Brain microvascular endothelial cell (primary cell): ENCODE measurements around the gene G6PC2.

Source experiments
- DNase-seq: peaks from one replicate; pipeline ENCODE4 v3.0.0-alpha.2; 2020
- H3K27ac ChIP-seq: fragments of 250-450 bp; sonication (Bioruptor Pico); 2 replicates; pipeline ENCODE4 v1.5.1; 2020; ENCODE audit warnings: mild to moderate bottlenecking, moderate library complexity
- H3K27me3 ChIP-seq: fragments of 250-450 bp; sonication (Bioruptor Pico); replicated peaks from 2 replicates; pipeline ENCODE4 v1.5.1; 2020; ENCODE audit warnings: mild to moderate bottlenecking
- H3K36me3 ChIP-seq: fragments of 250-450 bp; sonication (Bioruptor Pico); replicated peaks from 2 replicates; pipeline ENCODE4 v1.5.1; 2020; ENCODE audit warnings: mild to moderate bottlenecking
- H3K4me3 ChIP-seq: 2 replicates; pipeline ENCODE4 v1.5.1; 2011; ENCODE audit warnings: low read depth, mild to moderate bottlenecking, control low read depth, low read length, moderate library complexity
- in situ Hi-C: cut with HindIII; loops from 2 replicates; pipeline ENCODE4 v1.10.0; 2017; ENCODE audit warnings: low sequenced_read_pairs, low pct_ligation_motif_present
- TF ChIP-seq, protein P1 (sequence below): IDR thresholded peaks from 2 replicates; pipeline ENCODE4 v1.5.1; 2011; ENCODE audit warnings: low read depth, mild to moderate bottlenecking, moderate library complexity, low read length, control low read depth, inconsistent platforms; ENCODE audit errors: missing control alignments

Gene G6PC2

DNA sequence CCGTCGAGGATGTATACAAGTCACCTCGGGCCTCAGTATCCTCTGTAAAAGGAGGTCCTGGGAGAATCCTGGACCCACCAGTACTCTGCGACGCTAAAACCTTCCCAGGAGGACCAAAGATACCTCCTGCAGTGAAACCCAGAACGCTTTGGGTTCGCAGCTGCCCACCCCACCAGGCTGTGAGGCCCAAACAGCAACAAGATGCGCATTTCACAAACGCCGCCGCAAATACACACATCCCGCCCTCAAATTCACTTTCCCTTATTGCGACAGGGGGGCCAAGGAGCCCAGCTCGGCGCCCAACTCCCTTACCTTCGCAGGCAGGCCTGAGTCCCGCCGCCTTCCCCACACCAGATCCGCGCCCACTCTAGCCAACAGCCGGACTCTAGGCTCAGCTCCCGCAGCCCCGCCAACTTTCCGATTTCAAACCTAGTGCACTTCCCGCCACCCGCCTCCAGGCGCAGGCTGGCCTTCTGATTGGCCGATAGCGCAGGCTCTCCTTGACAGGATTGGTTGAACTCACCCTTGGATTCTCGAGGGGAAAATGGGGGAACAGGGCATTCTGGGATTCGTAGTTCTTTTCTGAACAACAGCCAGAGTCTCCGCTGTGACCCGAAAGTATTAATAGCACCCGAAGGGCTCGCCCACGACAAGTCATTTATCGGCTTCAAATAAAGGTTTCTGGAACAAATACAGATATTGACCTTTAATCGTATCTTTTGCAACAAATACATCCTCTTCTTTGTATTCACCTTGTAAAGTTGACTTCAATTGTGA lies 10.9 kb upstream of the G6PC2 start, which contains the start of gene SPC25:
SPC25 (minus strand) TSS at position 425 of the 777 bp plus-strand sequence. CDS start 911 bp downstream, outside the sequence.
- no peaks in the 10 kb centered on the region for H3K36me3 ChIP-seq
- peak; percentile 93 for DNase-seq
- TF ChIP-seq, protein P1, sequence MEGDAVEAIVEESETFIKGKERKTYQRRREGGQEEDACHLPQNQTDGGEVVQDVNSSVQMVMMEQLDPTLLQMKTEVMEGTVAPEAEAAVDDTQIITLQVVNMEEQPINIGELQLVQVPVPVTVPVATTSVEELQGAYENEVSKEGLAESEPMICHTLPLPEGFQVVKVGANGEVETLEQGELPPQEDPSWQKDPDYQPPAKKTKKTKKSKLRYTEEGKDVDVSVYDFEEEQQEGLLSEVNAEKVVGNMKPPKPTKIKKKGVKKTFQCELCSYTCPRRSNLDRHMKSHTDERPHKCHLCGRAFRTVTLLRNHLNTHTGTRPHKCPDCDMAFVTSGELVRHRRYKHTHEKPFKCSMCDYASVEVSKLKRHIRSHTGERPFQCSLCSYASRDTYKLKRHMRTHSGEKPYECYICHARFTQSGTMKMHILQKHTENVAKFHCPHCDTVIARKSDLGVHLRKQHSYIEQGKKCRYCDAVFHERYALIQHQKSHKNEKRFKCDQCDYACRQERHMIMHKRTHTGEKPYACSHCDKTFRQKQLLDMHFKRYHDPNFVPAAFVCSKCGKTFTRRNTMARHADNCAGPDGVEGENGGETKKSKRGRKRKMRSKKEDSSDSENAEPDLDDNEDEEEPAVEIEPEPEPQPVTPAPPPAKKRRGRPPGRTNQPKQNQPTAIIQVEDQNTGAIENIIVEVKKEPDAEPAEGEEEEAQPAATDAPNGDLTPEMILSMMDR: no peak
- H3K27me3 ChIP-seq: no peaks in the 10 kb centered on the region
- H3K27ac ChIP-seq: no peak within 1 kb of the TSS
- in situ Hi-C loops: no loop called here
- H3K4me3 ChIP-seq: peak within 1 kb of the TSS; percentile 86

GRCh38 chr2:168892327-168892726 lies 8.8 kb upstream of the G6PC2 start:
- Histone ChIP-seq H3K36me3 (no peaks in the 10 kb centered on the region), H3K4me3 (no peak overlapping the region), H3K27ac (no peak overlapping the region), H3K27me3 (no peaks in the 10 kb centered on the region)
- TF ChIP-seq, protein P1: no peak
- no peak for DNase-seq
- in situ Hi-C loops: no loop called here

DNA sequence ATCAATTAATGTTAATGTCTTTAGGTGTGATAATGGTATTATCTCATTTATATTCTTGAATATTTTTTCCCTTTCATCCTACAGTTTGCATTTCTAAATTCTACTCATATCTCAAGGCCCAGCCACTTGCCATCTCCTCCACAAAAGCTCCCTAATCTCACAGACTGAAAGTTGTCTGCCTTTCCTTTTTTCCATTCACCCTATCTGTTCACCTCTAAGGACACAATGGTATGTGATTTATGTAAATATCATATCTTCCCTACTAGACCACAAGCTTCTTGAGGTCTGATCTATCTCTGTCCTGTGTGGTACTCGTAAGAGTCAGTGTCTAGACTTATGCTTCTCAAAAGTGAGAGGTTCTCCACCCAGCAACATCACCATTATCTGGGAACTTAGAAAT lies 7.0 kb upstream of the G6PC2 start:
- no peak for DNase-seq
- Histone ChIP-seq H3K36me3 (no peaks in the 10 kb centered on the region), H3K27me3 (no peaks in the 10 kb centered on the region), H3K27ac (no peak overlapping the region), H3K4me3 (no peak overlapping the region)
- in situ Hi-C loops: no loop called here
- TF ChIP-seq, protein P1: no peak

GRCh38 chr2:168894720-168895119 lies 6.4 kb upstream of the G6PC2 start:
- H3K27me3 ChIP-seq: no peaks in the 10 kb centered on the region
- no peaks in the 10 kb centered on the region for H3K36me3 ChIP-seq
- H3K4me3 ChIP-seq: no peak overlapping the region
- TF ChIP-seq, protein P1: no peak
- H3K27ac ChIP-seq: no peak overlapping the region
- in situ Hi-C loops: no loop called here
- DNase-seq: no peak

DNA sequence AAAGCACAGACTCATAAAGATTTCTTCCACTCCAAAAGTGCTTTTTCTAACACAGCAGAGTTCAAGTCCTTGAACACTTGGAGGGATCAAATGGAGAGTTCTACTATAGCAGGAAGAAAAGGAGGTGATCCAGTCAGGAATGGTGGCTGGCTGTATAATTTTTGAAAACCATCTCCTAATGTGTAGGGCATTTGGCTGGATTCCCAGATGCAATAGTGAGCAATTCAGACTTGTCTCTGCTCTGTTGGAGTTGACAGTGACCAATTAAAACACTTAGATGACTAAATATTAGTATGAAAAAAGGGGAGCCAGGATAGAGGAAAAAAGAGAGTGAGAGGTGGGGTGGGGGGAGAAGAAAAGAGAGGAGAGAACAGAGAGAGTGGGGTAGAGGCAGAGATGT lies 5.3 kb upstream of the G6PC2 start:
- H3K4me3 ChIP-seq: no peak overlapping the region
- H3K27me3 ChIP-seq: peaks cover 2% of the 10 kb centered on the region
- H3K36me3 ChIP-seq: no peaks in the 10 kb centered on the region
- in situ Hi-C loops: no loop called here
- no peak overlapping the region for H3K27ac ChIP-seq
- no peak for DNase-seq
- TF ChIP-seq, protein P1: no peak
